Stimulated activated CD4-positive, alpha-beta T cell treated with anti-CD3 and anti-CD28 coated beads, TNF-alpha, amount 100 ng/mL, for 4 hours (primary cell): ENCODE results near the gene COL23A1.
"Not testable (repeated sequence)": the region's sequence is repeated elsewhere in the genome, so short reads cannot be mapped to it uniquely, and the experiment has no call there.

Source experiments
- DNase-seq, 3 experiments: peaks; one replicate each; pipeline ENCODE4 v3.0.0-alpha.2; 2020; ENCODE audit warnings: low read depth in 3 of 3

Gene COL23A1

DNA sequence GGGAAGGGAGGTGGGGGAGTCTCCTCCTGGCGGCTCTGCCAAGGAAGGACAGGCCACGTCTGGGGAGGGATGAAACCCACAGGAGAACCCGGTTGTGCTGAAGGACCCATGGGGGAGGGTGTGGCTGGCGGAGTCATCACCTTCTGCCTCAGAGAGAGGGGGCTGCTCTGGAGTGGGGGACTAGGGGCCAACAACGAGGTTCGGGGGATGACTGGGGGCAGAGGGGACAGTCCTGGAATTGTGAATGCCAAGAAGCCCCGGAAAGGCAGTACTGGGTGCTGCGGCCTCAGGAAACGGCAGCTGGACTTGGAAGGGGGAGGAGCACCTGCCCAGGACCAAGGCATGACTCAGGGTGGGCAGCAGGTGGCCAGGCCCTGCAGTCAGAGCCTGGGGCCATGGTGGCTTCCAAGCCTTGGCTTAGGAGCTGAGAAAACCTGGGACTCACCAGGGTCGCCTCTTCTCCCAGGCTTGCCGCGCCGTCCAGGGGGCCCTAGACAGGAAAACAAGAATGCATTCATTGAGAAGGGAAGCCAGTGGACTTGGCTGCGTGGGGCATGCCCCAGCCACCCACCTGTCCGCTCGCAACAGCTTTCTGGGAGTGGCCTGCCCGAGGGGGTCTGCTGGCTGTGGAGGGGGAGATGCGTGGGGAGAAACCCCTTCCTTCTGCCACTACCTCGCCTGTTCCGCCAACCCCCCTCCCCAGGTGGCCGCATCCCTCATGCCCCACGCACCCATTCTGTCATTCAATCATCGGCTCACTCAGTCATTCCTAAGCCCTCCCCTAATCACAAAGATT, 283.6 kb downstream of the COL23A1 start:
- no peak for DNase-seq

DNA sequence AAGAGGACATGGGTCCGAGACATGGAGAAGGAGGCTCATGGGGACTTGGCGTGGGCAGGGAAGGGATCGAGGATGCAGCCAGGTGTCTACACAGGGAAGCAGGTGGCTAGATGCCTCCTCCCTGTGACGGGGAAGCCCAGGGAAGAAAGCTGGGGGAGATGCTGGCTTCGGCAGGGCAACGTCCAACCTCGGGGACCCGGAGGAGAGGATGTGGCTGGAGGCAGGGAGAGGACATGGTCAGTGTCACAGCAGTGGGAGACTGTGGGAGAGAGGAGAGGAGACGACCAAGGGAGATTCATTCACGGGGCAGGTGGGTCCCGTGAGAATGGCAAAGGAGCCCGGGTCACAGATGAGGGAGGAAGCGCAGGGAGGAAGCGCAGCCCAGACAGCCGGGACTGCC, 284.4 kb downstream of the COL23A1 start:
- no peak for DNase-seq

DNA sequence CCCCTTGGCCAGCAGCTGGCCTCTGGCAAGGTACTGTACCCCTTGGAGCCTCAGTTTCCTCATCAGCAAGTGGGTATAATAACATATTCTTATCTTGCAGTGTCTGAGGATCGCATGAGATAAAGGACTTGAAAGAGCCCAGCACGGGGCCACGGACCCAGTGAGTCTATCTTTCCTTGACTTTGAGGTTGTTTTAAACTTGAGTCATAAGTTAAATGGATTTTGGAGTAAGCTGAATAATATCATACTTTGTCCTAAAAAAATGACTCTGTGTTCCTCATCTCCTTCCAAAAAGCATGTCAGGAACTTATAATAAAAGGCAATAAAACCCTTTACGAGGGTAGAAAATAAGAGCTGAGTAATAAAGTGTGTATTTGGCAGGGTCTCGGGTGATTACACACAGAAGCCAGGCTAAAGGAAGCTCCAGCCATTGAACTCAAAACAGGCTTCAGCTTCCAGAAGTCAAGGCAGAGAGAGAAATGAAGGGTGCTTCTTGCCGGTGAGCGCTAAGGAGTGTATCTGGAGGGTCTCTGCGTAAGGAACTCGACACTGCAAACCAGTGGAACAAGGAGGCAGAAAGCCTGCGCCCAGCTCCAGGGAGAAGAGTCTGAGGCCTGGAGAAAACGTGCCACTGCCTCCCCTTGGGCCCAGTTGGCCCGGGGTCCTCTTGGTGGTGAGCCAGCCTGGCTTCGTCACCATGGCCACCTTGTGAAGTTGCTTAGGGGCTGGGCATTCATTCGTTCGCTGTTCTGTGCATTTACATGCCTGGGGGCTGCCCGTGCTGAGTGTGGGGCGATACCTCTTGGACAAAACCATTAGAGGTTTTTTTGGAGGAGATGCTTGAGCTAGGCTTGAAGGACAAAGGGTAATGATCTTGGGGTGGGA, 285.2 kb downstream of the COL23A1 start:
- DNase-seq: no peak

DNA sequence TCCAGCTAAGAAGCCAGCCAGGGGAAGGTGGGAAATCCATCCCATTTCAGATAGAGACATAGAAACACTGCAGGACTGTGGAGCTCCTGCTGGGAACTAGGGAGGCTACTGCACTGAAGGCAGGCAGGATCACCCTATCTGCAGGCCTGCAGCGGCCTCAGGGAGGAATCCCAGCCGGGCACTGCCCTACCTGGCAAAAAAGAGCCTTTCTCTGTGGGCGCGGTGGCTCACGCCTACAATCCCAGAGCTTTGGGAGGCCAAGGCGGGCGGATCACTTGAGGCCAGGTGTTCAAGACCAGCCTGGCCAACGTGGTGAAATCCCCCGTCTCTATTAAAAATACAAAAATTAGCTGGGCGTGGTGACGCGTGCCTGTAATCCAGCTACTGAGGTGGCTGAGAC, 286.2 kb downstream of the COL23A1 start:
- DNase-seq: no peak

DNA sequence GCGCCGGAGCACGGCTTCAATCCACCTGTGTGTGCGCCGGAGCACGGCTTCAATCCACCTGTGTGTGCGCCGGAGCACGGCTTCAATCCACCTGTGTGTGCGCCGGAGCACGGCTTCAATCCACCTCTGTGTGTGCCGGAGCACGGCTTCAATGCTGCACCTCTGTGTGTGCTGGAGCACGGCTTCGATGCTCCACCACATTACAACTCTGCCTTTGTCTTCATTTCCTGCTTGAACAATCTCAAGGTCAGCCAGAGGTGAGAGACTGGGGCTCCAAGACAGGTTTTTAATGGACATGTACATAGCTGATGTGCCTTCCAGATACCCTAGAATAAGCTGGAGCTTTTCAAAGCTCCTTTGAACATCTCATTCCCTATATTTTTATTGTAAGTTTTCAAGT, 287.9 kb downstream of the COL23A1 start:
- not testable (repeated sequence) for DNase-seq

DNA sequence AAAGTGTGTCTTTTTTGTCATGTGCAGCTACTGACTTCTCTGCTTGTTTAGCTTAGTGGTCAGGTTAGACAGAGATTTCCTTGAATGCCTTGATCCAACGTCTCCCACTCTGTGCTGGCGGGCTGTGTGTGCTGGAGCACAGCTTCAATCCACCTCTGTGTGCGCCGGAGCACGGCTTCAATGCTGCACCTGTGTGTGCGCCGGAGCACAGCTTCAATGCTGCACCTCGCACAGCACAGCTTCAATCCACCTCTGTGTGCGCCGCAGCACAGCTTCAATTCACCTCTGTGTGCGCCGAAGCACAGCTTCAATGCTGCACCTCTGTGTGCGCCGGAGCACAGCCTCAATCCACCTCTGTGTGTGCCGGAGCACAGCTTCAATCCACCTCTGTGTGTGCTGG, 288.6 kb downstream of the COL23A1 start:
- no peak for DNase-seq

DNA sequence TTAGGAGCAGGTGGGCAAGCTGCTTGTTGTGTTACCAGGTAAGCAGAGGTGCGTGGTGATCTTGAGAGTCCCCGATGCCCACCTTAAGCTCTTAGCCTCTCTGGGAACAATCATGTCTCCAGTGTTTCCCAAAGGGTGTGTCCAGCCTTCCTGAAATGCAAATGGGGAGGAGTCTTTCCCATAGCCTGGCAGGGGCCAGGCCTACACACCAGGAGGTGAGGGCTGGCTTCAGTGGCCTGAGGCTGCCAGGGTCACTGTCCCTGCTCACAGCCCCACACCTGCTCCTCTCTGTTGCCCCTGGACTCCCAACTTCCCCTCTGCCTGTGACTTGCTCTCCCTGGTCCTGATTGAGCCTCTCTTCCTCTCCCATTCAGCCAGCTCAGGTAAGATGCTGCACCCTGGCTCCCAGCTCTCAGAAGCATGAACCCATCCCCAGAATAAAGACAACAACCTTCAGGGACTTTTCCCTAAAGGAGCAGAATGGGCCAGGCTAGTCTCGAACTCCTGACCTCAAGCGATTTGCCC, 291.8 kb downstream of the COL23A1 start:
- DNase-seq: no peak

DNA sequence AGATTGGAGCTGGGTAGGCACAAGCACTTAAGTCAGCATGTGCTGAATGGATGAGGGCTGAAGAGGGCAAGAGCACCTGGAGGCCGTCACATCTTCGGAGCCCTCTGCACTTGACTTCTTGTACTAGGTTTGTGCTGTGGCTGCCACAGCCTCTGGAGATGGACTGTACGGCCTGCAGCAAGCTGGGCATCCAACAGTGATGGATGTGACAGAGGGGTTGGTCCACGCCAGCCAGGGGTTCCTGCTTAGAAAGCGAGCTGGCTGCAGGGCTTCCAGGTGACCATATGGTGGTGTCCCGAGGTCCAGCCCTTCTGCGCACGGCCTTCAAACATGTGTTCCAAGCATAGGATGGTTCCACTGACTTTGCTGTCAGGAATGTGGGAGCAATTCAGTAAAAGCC, 292.4 kb downstream of the COL23A1 start:
- no peak for DNase-seq

DNA sequence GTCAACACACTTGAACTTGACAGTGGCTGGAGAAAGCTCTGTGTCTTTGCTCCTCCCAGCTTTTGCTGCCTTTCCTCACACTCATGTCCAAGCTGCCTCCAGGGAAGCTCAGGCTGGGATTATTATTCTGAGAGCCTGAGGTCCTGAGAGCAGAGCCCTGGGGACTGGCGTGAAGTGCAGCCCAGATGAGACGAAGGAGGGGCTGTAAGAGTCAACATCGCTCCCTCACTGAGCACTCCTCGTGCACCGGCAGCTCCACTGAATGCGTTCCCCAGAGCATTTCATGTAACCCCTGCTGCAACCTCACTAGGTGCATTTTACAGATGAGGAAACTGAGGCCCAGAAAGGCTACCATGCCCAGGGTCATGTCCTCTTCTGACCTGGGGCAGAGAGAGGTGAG, 294.1 kb downstream of the COL23A1 start:
- no peak for DNase-seq

DNA sequence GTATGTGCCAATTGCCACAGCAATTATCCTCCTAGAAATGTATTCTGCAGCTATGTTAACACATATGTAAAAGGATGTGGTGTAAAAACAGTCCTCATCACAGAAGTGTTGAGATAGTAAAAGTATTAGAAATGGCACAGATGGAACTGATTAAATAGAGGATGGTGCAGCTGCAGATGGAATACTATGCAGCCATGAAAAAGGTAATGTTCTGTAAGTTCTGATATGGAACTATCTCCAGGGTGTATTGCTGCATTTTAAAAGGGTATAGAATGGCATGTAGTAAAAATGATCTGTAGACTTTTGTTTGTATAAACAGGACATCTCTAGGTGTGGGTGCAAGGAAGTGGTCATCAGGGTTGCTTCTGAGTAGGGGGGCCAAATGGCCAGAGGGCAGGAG, 294.6 kb downstream of the COL23A1 start:
- DNase-seq: no peak

DNA sequence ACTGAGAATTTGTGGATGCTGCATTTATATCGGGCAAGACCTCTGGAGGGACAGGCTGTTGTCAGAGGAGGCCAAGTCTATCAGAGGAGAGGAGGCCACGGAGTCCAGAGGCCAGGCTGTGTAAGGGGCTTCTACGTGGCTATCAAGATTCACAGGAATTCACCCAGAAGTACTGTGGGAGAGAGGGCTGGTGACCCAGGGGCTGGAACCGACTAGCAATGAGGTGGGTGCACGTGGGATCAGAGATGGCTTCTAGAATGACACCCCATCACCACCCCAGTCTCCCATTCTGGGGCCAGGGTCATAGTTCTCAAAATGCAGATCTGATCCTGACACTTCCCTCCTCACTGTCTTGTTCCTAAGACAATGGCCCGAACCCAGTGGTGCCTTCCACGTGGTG, 296.4 kb downstream of the COL23A1 start:
- no peak for DNase-seq

DNA sequence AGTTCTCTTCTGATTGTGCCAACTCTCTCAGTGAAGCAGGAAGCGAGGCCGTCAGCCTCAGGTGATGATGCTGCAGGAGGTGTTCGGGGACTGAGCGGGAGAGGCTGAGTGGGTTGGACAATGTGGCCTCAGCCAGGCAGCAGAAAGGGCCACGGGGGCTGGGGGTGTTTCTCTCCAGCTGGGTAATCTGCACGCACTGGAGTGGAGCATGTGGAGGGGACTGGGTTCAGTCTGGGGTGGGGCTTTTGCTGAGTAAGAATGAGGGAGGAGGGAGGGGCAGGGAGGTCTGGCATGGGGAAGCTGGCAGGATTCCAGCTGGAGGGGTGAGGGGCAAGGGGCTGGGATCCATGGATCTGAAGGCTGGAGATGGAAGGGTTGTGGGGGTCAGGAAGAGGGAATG, 296.8 kb downstream of the COL23A1 start:
- no peak for DNase-seq

DNA sequence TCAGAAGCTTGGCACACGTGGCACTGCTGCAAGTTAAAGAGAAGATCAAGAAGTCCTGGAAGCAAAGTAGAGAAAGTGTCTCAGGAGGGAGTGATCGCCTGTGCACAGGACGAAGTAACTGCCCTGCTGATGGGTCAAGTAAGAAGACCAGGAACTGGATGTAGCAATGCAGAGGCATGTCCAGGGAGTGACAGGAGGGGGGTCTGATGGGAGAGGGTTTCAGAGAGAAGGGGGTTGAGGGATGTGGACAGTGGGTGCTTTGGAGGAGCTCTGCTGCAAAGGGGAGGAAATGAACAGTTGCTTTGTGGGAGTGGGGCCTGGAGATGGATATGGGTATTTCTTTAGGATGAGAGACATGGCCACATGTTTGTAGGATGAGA, 297.4 kb downstream of the COL23A1 start:
- DNase-seq: no peak

DNA sequence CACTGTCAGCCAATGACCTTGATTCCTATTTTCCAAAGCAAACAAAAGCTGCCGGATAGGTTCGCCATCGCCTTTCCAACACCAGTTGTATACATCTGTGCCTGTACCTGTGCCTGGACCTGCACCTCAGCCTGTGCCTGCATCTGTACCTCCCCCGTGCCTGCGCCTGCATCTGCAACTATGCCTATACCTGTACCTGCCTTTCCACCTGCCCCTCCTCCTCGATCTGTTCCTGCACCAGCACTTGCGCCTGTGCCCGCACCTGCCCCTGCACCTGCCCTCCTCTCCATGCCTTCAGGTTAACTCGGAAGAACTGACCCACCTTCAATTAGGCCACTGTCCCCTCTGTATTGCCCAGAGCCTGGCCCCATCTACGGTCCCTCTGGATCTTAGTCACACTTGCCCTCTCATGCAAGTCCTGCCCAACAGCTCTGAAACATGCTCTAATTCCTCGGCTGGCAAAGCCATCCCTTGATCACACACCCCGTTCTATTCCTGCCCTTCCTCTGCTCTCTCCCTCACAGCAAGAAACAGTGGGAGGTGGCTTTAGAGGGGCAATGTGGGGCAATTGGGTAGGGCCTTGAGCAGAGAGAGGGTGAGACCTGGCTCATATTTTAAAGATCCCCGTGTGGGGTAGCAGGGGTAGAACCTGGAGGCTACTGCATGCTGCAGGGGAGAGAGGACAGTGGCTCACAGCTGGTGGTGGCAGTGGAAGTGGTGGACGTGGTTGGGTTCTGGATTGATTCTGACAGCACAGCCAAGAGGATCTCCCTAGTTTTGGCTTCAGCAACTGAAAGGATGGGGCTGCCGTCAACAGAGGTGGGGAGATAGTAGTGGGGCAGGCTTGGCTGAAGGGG, 298.0 kb downstream of the COL23A1 start:
- DNase-seq: no peak

DNA sequence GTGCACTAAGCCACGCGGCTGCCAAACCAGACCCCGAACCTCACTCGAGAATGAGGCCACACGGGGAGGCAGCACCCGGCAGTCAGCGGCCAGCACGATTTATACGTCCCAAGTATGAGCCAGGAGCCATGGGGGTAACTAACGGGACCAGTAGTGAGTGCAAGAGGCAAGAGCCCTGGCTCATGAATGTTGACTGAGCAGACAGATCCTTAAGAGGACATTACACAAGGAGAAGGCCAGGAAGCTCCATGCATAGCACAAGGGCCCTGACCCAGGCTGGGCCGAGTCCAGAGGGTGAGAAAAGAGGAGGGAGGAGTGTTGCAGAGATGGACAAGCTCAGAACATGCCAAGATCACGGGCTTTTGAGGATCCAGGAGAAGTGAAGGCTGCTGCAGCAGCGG, 299.0 kb downstream of the COL23A1 start:
- DNase-seq: no peak

DNA sequence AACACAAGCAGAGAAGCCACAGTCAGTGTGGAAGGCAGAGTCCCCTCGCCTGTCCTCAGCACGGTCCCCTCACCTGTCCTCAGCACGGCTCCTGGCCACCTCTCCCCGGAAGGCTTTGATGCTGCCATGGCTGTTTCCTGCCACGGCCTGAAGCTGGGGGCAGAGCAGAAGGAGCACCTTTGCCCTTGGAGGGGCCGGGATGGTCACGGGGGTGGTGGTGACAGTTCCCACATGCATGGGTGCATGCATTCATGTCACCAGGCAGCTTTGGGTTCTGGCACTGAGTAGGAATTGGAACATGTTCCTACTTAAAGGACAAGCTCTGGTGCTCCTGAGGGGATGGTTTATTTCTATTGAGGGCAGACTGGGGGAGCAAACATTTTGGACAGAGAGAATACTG, 299.8 kb downstream of the COL23A1 start:
- DNase-seq: no peak

DNA sequence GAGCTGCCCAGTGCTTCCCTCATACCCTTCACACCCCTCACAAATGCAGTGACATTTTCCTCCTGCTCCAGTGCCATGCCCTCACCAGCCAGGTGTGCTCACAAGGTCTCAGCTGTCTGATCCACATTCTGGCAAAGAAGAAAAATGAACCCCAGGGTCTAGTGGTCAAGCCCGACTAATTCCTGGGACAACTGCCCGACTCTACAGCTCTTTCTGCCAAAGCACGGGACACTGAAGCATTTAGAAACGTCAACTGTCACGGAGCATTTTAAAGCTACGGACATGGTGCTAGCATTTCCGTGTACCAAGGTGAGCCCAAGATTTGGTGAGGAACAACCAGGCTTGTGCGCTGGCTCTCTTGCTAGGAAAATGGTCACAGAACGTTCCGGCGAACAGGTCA, 300.8 kb downstream of the COL23A1 start:
- no peak for DNase-seq

DNA sequence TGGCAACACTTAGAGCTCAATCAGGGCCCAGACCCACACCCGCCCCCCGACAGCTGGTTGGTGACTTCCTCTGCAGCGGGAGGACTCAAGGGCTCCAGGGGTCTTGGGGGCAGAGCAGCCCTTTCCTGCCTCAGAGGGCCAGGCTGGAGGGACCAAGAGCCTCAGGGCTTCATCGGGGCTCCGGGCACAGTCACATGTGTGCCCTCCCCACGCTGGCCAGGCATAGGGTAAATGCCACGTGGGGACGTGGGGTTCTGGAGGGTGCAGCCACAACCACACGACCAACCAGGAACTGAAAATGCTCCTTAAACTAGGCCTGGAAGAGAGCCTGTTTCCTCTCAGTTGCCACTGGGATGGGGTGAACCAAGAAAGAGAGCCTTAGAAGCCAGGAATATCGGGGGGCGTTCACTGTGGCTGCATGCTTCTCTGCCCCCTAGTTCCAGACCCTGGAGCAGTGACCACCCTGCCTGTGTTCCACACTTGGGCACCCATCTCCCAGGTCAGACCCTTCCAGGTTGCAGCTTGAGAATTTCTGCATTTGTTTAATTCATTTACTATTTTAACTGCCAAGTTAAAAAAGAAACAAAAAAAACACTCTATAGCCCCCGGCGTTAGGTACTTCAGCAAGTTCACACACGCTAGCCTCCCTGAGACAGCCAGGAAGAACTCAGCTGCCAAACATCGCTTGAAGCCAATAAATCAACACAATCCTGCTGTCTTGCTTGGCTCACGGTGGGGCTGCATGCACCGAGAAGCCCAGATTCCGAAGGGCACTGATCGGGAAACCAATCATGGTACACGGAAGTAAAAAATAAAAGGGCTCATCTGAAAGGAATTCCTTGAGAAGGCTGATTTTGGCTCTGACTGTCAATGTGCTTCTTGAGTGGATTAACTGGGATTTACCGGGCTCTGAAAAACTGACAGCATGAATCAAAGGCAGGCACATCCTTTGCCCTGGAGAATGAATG, 301.5 kb downstream of the COL23A1 start:
- no peak for DNase-seq

DNA sequence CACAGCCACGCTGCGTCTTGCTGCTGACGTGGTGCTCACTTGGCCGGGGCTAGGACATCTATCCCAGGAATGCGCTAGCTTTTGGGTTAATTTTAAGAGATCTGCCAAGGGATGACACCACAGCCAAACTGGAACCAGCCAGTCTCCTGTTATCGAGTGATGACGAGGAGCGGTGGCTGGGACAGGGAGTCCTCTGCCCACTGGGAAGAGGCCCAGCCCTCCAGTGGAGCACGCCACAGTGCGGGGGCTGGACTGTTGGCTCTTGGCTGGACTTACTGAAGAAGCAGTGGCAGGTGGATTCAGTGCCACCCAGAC, 302.4 kb downstream of the COL23A1 start:
- DNase-seq: no peak

DNA sequence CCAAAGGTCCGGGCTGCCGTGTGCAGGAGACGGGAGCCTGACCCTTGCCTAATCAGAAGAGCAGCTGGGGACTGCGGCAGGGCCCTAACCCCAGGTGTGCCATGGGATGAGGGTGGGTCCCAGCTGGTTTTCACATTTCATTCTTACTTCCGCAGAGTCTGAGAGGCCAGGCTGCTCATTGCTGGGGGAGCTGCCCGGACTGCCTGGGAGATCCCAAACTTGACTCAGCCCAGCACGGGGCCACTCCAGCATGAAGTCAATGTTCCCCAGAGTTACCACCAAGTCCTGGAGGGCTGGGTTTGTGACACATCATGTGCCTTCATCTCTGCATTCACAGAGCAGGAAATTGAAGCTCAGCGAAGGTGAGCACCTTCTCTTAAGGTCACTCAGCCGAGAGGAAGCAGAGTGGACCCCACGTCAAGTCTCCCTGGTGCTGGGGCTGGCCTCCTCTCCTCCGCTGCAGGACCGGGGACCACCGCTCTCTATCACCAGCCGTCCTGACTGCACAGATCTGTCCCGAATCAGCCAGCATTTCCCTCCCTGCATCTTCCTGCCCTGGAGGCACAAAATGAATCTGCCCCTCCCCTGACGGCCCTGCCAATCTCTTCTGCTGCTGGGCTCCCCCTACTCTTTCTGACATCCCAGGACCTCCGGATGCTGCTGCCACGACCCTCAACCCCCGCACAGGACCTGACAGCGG, 303.0 kb downstream of the COL23A1 start:
- DNase-seq: no peak
